ENCODE results near the gene RPH3AL.

GRCh38 chr17:385836-386140 lies 33.2 kb upstream of the RPH3AL start:
- TF ChIP-seq EZH2 (IDR thresholded peaks at IDR 0.05; ENCODE audit: borderline replicate concordance, control insufficient read depth, low read depth, low read length) (no peak), SMC3 (IDR thresholded peaks at IDR 0.05; ENCODE audit: borderline replicate concordance, low read length) (no peak), CTCF (IDR thresholded peaks at IDR 0.05 in 2 of 3, conservative IDR thresholded peaks at IDR 0.05 in 1 of 3; ENCODE audit: control insufficient read depth in 2 of 3, extremely low read depth in 1 of 3, insufficient read depth in 1 of 3, low read depth in 3 of 3, low read length in 3 of 3) (no peak), RELB (IDR thresholded peaks at IDR 0.05; ENCODE audit: low read depth) (no peak), CEBPZ (IDR thresholded peaks at IDR 0.05; ENCODE audit: low read depth, low read length) (no peak)
